Tibial nerve (tissue), 4 donors: ENCODE results near the gene S100A11.

Experiments
- CTCF ChIP-seq, 5 experiments: fragments of 200-600 bp in 3 of 5; fragments of 450-650 bp in 2 of 5; sonication (generic) in 3 of 5; IDR thresholded peaks; one replicate each; pipeline ENCODE4 v1.5.1; 2016 to 2019; ENCODE audit warnings: antibody characterized with exemption in 5 of 5, mild to moderate bottlenecking in 3 of 5, moderate library complexity in 2 of 5
- EP300 ChIP-seq, 2 donors: sonication (generic); formaldehyde crosslinking; IDR thresholded peaks; one replicate each; pipeline ENCODE4 v1.6.1; 2017; ENCODE audit warnings: antibody characterized with exemption in 2 of 2, mild to moderate bottlenecking in 1 of 2
- POLR2A ChIP-seq, 2 donors: fragments of 450-650 bp; IDR thresholded peaks; one replicate each; pipeline ENCODE4 v1.6.1; 2017; ENCODE audit warnings: antibody characterized with exemption in 2 of 2, mild to moderate bottlenecking in 2 of 2, moderate library complexity in 2 of 2

GRCh38 chr1:152048416-152049009 is 11.7 kb upstream of the S100A11 start:
- no peak for TF ChIP-seq CTCF (IDR thresholded peaks at IDR 0.05)
- TF ChIP-seq EP300 (IDR thresholded peaks at IDR 0.05), result no peak
- no peak for TF ChIP-seq POLR2A (IDR thresholded peaks at IDR 0.05)
